ENCODE data around the gene GAGE10.
A peak's percentile ranks its signal among the peaks of the same experiment; 100 is the strongest.
"Not testable (repeated sequence)": the region's sequence is repeated elsewhere in the genome, so short reads cannot be mapped to it uniquely, and the experiment has no call there.

Gene GAGE10

GRCh38 chrX:49276671-49277534, 26.5 kb upstream of the GAGE10 start:
- DNase-seq: no peak

- no peak for DNase-seq
Observed at GRCh38 chrX:49277535-49277830, 26.0 kb upstream of the GAGE10 start.

GRCh38 chrX:49278081-49278480, 25.4 kb upstream of the GAGE10 start:
- DNase-seq: no peak

- no peak for DNase-seq
Observed at GRCh38 chrX:49282647-49283011, 20.8 kb upstream of the GAGE10 start.

GRCh38 chrX:49284212-49284611, 19.2 kb upstream of the GAGE10 start:
- DNase-seq: no peak

GRCh38 chrX:49286136-49286535, 17.3 kb upstream of the GAGE10 start:
- no peak for DNase-seq

- DNase-seq: no peak
Observed at GRCh38 chrX:49286581-49286980, 16.9 kb upstream of the GAGE10 start.

- DNase-seq: no peak
Observed at GRCh38 chrX:49287665-49288064, 15.8 kb upstream of the GAGE10 start.

- no peak for DNase-seq
Observed at GRCh38 chrX:49290215-49290614, 13.2 kb upstream of the GAGE10 start.

- DNase-seq: peak; percentile 56
Observed at GRCh38 chrX:49291615-49292337, 11.7 kb upstream of the GAGE10 start.

- DNase-seq: no peak
Observed at GRCh38 chrX:49292400-49293362, 10.8 kb upstream of the GAGE10 start.

- DNase-seq: not testable (repeated sequence)
Observed at GRCh38 chrX:49299293-49299692, 4.2 kb upstream of the GAGE10 start.

GRCh38 chrX:49300703-49301102, 2.7 kb upstream of the GAGE10 start:
- DNase-seq: no peak

GRCh38 chrX:49307775-49308174, 4.3 kb downstream of the GAGE10 start:
- DNase-seq: not testable (repeated sequence)

GRCh38 chrX:49308604-49309269, 5.3 kb downstream of the GAGE10 start:
- no peak for DNase-seq

- DNase-seq: no peak
Observed at GRCh38 chrX:49309401-49309981, 6.0 kb downstream of the GAGE10 start.

GRCh38 chrX:49310371-49310770, 6.9 kb downstream of the GAGE10 start:
- DNase-seq: no peak

- no peak for DNase-seq
Observed at GRCh38 chrX:49312176-49312575, 8.7 kb downstream of the GAGE10 start.

GRCh38 chrX:49316085-49316484, 12.6 kb downstream of the GAGE10 start:
- DNase-seq: no peak

- DNase-seq: not testable (repeated sequence)
Observed at GRCh38 chrX:49321737-49322136, 18.3 kb downstream of the GAGE10 start, which contains the start of gene GAGE12J. GAGE12J (plus strand) TSS chrX:49322037; CDS start chrX:49323194, 1,157 bp downstream.

- not testable (repeated sequence) for DNase-seq
Observed at GRCh38 chrX:49322266-49322665, 18.8 kb downstream of the GAGE10 start.

- not testable (repeated sequence) for DNase-seq
Observed at GRCh38 chrX:49323735-49324134, 20.3 kb downstream of the GAGE10 start.
